HG02763 (cell line): ENCODE measurements around the gene OSM.

Source experiments
- ATAC-seq: cut with Tn5 transposase; IDR thresholded peaks from one replicate; pipeline ENCODE4 v1.9.1; 2021; ENCODE audit warnings: mild to moderate bottlenecking, moderate library complexity; ENCODE audit not compliant: unreplicated experiment

Gene OSM

GRCh38 chr22:30285846-30286200 lies 19.2 kb upstream of the OSM start:
- no peak for ATAC-seq

GRCh38 chr22:30285176-30285845 lies 18.7 kb upstream of the OSM start:
- ATAC-seq: no peak

GRCh38 chr22:30284666-30285065 lies 18.0 kb upstream of the OSM start:
- no peak for ATAC-seq

GRCh38 chr22:30284172-30284571 lies 17.5 kb upstream of the OSM start:
- no peak for ATAC-seq

- no peak for ATAC-seq
These were observed 16.7 kb upstream of the OSM start for GRCh38 chr22:30283342-30283741.

- ATAC-seq: no peak
These were observed 16.0 kb upstream of the OSM start for GRCh38 chr22:30282616-30283046.

GRCh38 chr22:30280505-30280904 lies 13.9 kb upstream of the OSM start:
- ATAC-seq: no peak

GRCh38 chr22:30279932-30280331 lies 13.3 kb upstream of the OSM start:
- no peak for ATAC-seq

- ATAC-seq: no peak
These were observed 12.6 kb upstream of the OSM start for GRCh38 chr22:30279046-30279788.

GRCh38 chr22:30277547-30278344 lies 11.1 kb upstream of the OSM start:
- no peak for ATAC-seq

GRCh38 chr22:30276039-30276438 lies 9.4 kb upstream of the OSM start:
- ATAC-seq: no peak

GRCh38 chr22:30275625-30276024 lies 9.0 kb upstream of the OSM start:
- ATAC-seq: no peak

GRCh38 chr22:30274437-30274812 lies 7.8 kb upstream of the OSM start:
- no peak for ATAC-seq

GRCh38 chr22:30273711-30274436 lies 7.2 kb upstream of the OSM start:
- ATAC-seq: no peak

- no peak for ATAC-seq
These were observed 6.3 kb upstream of the OSM start for GRCh38 chr22:30272781-30273601.

GRCh38 chr22:30270832-30271231 lies 4.2 kb upstream of the OSM start:
- no peak for ATAC-seq

GRCh38 chr22:30268331-30268730 lies 1.7 kb upstream of the OSM start:
- ATAC-seq: no peak

GRCh38 chr22:30267382-30268302 lies 991 bp upstream of the OSM start:
- no peak for ATAC-seq

GRCh38 chr22:30265823-30266444 lies 717 bp downstream of the OSM start:
- ATAC-seq: peak; percentile 71
